Measurements from ENCODE around the gene MOSPD3.

MOSPD3 gene

GRCh38 chr7:100602889-100603725, 9.2 kb upstream of the MOSPD3 start:
- TF ChIP-seq CTCF (conservative IDR thresholded peaks at IDR 0.05): no peak
- H3K27ac ChIP-seq: no peak overlapping the region; the same call in 1 of the 2 replicates

- TF ChIP-seq CTCF (conservative IDR thresholded peaks at IDR 0.05): no peak
- H3K27ac ChIP-seq: peak overlapping the region; percentile 59; the same call in 1 of the 2 replicates
These were observed 8.7 kb upstream of the MOSPD3 start for GRCh38 chr7:100603726-100604027.

- peak overlapping the region; percentile 59; the same call in 1 of the 2 replicates for H3K27ac ChIP-seq
- TF ChIP-seq CTCF (conservative IDR thresholded peaks at IDR 0.05): peak; percentile 64
These were observed 8.0 kb upstream of the MOSPD3 start for GRCh38 chr7:100604028-100604975.

- peak overlapping the region; percentile 59; the same call in 1 of the 2 replicates for H3K27ac ChIP-seq
- TF ChIP-seq CTCF (conservative IDR thresholded peaks at IDR 0.05): peak; percentile 8; the same call in 1 of the 2 replicates
These were observed 7.1 kb upstream of the MOSPD3 start for GRCh38 chr7:100604976-100605911.

- H3K27ac ChIP-seq: no peak overlapping the region
- TF ChIP-seq CTCF (conservative IDR thresholded peaks at IDR 0.05): no peak
These were observed 6.0 kb upstream of the MOSPD3 start for GRCh38 chr7:100606313-100606712.

GRCh38 chr7:100607111-100607510, 5.2 kb upstream of the MOSPD3 start:
- TF ChIP-seq CTCF (conservative IDR thresholded peaks at IDR 0.05): no peak
- no peak overlapping the region for H3K27ac ChIP-seq

Measured in VCaP (cell line).